Testis (tissue), 2 donors: ENCODE measurements around the gene SLC17A3.

Experiments used
- CTCF ChIP-seq, 3 experiments: fragments of 450-650 bp in 2 of 3; fragments of 200-600 bp in 1 of 3; sonication (generic) in 1 of 3; IDR thresholded peaks; one replicate each; pipeline ENCODE4 v1.5.1; 2016 to 2019; ENCODE audit warnings: antibody characterized with exemption in 3 of 3, mild to moderate bottlenecking in 2 of 3, moderate library complexity in 1 of 3
- POLR2A ChIP-seq: fragments of 450-650 bp; IDR thresholded peaks from one replicate; pipeline ENCODE4 v1.6.1; 2017; ENCODE audit warnings: antibody characterized with exemption, mild to moderate bottlenecking, moderate library complexity

GRCh38 chr6:25882051-25882496 is 8.0 kb upstream of the SLC17A3 start:
- no peak for TF ChIP-seq CTCF (IDR thresholded peaks at IDR 0.05)
- TF ChIP-seq POLR2A = no peak
